ENCODE results near the gene SLC22A1. TPM values are rescaled to one million over a fixed set of nuclear protein-coding genes. Genes with fewer than 3 reads are reported as not detected.
A peak's percentile ranks its signal among the peaks of the same experiment; 100 is the strongest.

Gene SLC22A1
- total RNA-seq, 1 experiment from 2014 or later = 0.39 TPM

DNA sequence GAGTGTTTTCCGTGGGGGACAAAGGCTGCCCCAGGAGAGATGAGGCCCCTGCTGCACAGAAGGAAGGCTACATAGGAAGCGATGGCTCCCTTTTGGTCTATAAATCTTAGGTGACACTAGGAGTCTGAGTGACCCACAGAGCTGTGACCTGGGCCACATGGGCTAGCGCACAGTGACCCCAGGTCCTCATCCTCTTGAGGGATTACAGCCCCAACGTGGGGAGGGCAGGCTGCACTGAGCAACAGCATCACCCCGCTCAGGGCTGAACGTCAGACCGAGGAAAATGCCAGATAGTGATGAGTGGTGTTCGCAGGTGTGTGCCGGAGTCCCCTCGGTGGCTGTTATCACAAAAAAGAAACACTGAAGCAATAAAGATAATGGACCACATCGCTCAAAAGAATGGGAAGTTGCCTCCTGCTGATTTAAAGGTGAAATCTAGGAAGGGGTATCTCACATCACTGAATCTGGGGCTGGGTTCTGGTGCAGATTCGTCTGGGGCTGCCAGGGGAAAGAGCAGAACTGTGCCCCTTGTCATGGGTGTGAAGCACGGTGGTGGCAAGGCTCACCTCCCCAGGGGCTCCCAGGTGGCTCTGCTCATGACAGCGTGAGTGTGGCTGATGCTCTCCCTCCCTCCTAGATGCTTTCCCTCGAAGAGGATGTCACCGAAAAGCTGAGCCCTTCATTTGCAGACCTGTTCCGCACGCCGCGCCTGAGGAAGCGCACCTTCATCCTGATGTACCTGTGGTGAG, 14.5 kb downstream of the SLC22A1 start:
- TF ChIP-seq CTCF (conservative IDR thresholded peaks at IDR 0.05) = no peak
- Histone ChIP-seq H3K9me3 (ENCODE audit: control insufficient read depth, low read depth, low read length) (no peaks in the 10 kb centered on the region), H2BK20ac (ENCODE audit: low read depth, low read length, poor library complexity, severe bottlenecking) (no peak overlapping the region), H2BK120ac (ENCODE audit: low read depth, low read length, poor library complexity, severe bottlenecking) (no peak overlapping the region), H3K14ac (ENCODE audit: insufficient read depth, low read length) (no peak overlapping the region), H3K79me2 (ENCODE audit: insufficient read depth, low read length) (no peaks in the 10 kb centered on the region), H4K8ac (replicated peaks; ENCODE audit: insufficient read length, low read depth, low read length) (no peak overlapping the region), H4K5ac (ENCODE audit: insufficient read length, low read depth, low read length) (no peak overlapping the region), H3K79me1 (ENCODE audit: insufficient read depth, low read depth, low read length, poor library complexity, severe bottlenecking) (no peaks in the 10 kb centered on the region), H2AFZ (ENCODE audit: low read length) (no peak overlapping the region), H2BK12ac (ENCODE audit: insufficient read length, low read depth, low read length) (no peak overlapping the region), H3K27ac (ENCODE audit: insufficient read length, low read depth, low read length) (no peak overlapping the region), H3K27me3 (ENCODE audit: insufficient read depth, low read length) (no peaks in the 10 kb centered on the region), H3K4me2 (ENCODE audit: insufficient read depth, insufficient read length, low read length) (no peak overlapping the region), H3K23ac (ENCODE audit: insufficient read length, low read depth, low read length) (no peak overlapping the region), H3K23me2 (ENCODE audit: insufficient read length, low read depth, low read length, poor library complexity, severe bottlenecking) (no peaks in the 10 kb centered on the region), H3K56ac (ENCODE audit: insufficient read length, low read depth, low read length) (no peak overlapping the region), H3T11ph (ENCODE audit: low read length) (no peak overlapping the region), H3K4me1 (ENCODE audit: insufficient read depth, low read length) (peaks cover 6% of the 10 kb centered on the region; the same call in 1 of the 2 replicates), H3K18ac (ENCODE audit: insufficient read length, low read depth, low read length) (no peak overlapping the region), H2AK5ac (ENCODE audit: insufficient read length, low read length) (no peak overlapping the region), H4K20me1 (ENCODE audit: control insufficient read depth, insufficient read depth, insufficient read length) (no peaks in the 10 kb centered on the region), H4K91ac (ENCODE audit: insufficient read length, low read depth, low read length) (no peak overlapping the region), H2BK5ac (ENCODE audit: insufficient read length, low read length) (no peak overlapping the region), H3K9ac (ENCODE audit: extremely low read depth, insufficient read length, low read length) (no peak overlapping the region), H2BK15ac (ENCODE audit: low read depth, low read length) (no peak overlapping the region), H3K4ac (ENCODE audit: low read depth, low read length) (no peak overlapping the region)
- Mint-ChIP-seq H3K4me1 (peaks cover 50 to 60% of the 10 kb centered on the region in 2 experiments), H3K9me3 (no peaks in the 10 kb centered on the region), H3K4me3 (no peak overlapping the region), H3K27ac (0 out of 7 replicates have a peak overlapping the region, but pooled peaks of 1 of the 3 experiments have one; percentile 49), H3K27me3 (ENCODE audit: low read depth) (peaks cover 6% of the 10 kb centered on the region), H3K36me3 (ENCODE audit: insufficient read depth in 1 of 3, low read depth in 3 of 3) (no peaks in the 10 kb centered on the region)
- WGBS (ENCODE audit: extremely low coverage, insufficient read length, low lambda C conversion rate) = no CpG with 5 or more reads among the region's 21 CpGs
- no peak for DNase-seq

All from H9 (cell line).